Mesenteric fat pad (tissue), 1 donor: Measurements from ENCODE around the gene NAALADL2. TPM values are rescaled to one million over a fixed set of nuclear protein-coding genes. Genes with fewer than 3 reads are reported as not detected.

ENCODE experiments used
- DNase-seq: peaks from one replicate; pipeline ENCODE4 v3.0.0-alpha.2; 2020; ENCODE audit warnings: low spot score
- total RNA-seq: library from RNA; stranded (reverse); fragmentation: NEBNext Ultra II Directional; extraction: Animal tissue kit (Norgen Biotek cat#: 25700); gene quantifications from one replicate; pipeline ENCODE4 v1.2.1, GENCODE V29; 2021
- donor health status: DM: yes; HTN: yes; CAD: no.

The NAALADL2 gene
- total RNA-seq, 1 donor from 2014 or later, result 12.5 TPM

GRCh38 chr3:175297216-175297615 is 438.1 kb downstream of the NAALADL2 start:
- DNase-seq, result no peak

- DNase-seq, result no peak
Measured at GRCh38 chr3:175301741-175302140, 442.6 kb downstream of the NAALADL2 start.

- no peak for DNase-seq
Measured at GRCh38 chr3:175304404-175304803, 445.3 kb downstream of the NAALADL2 start.

- DNase-seq, result no peak
Measured at GRCh38 chr3:175307642-175308041, 448.5 kb downstream of the NAALADL2 start.

DNA sequence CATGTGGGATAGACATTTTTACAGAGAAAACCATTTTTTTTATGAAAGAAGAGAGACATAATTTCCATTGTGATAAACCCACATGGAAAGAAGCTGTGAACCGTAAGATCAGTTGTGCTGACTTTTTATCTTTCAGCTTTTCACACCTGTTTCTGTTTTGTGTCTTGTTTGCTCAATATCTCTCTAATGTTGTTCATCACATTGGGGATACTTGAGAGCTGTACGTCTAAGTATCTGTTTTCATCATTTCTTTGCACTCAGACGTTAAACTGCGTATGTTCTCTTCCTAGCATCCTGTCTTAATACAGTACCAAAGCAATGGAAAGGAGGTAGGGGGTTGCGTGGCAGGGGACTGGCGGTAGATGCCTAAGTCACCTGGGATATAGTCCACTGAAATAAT is 449.0 kb downstream of the NAALADL2 start:
- no peak for DNase-seq

GRCh38 chr3:175310046-175310445 is 450.9 kb downstream of the NAALADL2 start:
- DNase-seq, result no peak

GRCh38 chr3:175311404-175311803 is 452.3 kb downstream of the NAALADL2 start:
- no peak for DNase-seq

GRCh38 chr3:175311946-175312345 is 452.8 kb downstream of the NAALADL2 start:
- DNase-seq, result no peak

GRCh38 chr3:175312791-175313190 is 453.7 kb downstream of the NAALADL2 start:
- no peak for DNase-seq

DNA sequence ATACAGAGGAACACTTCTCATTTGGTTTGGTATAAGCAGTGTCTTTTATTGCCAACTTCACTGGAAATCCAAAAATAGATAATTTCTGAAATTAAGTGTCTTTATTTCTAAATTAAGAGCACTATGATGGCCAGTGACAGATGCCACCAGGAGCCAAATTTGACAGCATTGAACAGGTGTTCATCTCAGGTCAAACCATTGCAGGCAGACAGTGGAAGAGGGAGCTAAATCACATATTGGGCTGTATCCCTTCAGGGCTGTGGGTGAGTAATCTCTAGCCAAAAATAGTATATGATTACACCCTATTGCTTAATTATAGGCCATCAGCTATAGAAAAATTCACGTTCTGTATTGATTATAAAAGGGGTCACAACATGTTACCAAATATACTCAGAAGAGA is 457.7 kb downstream of the NAALADL2 start:
- DNase-seq, result no peak

GRCh38 chr3:175325440-175325839 is 466.3 kb downstream of the NAALADL2 start:
- no peak for DNase-seq

GRCh38 chr3:175326041-175326440 is 466.9 kb downstream of the NAALADL2 start:
- DNase-seq, result no peak

- DNase-seq, result no peak
Measured at GRCh38 chr3:175329373-175329772, 470.2 kb downstream of the NAALADL2 start.

- DNase-seq, result no peak
Measured at GRCh38 chr3:175335229-175335628, 476.1 kb downstream of the NAALADL2 start.

- no peak for DNase-seq
Measured at GRCh38 chr3:175336406-175337133, 477.4 kb downstream of the NAALADL2 start.

DNA sequence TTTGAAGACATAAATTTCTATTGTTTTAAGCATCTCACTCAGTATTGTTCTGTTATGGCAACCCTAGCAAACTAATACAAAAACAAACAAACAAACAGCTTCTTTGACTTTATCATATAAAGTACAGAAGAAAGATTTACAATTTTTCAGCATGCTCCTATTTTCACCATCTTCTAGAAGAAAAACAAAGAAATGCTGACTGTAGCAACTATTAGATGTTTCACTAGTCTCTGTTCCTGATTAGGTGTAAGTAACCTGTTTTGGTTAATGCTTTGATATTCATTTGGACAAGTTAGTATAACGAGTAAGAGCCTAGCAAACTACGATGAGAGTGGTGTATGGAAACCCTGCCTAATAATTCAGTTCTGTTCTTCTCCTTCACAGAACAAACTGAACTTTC is 478.5 kb downstream of the NAALADL2 start:
- DNase-seq, result no peak

DNA sequence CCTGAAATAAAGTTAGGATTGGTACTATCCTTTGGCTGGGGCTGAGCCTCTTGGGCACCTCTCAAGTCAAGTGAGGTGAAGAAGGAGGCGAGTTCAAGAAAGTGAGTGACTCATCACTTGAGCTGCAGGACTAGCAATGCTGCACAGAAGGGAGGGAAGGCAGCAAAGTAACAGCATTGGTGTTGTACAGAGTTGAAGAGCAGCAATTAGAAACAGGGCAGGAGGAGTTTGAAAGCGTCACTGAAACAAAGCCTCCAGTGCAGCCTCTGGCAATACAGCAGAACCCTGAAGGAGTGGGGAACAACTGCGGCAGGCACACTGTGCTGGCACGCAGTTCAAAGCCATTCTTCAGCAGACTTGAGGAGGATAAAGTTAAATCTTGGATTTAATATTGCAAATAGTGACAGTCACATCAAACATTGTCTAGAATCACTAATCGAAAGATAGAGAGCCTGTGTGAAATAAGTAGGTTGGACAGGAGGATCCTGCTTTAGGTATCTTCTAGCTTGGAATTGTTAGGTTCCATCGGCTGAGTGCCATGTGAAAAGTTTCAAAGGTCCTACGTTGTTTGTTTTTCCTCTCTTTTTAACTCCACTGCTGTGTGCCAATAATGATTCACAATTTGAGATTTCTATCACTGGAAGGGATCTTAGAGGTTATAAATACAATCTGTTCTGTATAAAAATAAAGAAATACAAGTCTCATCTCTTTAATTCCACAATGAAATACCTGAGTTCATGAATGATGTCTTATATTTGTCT is 479.8 kb downstream of the NAALADL2 start:
- no peak for DNase-seq

GRCh38 chr3:175340338-175341015 is 481.3 kb downstream of the NAALADL2 start:
- DNase-seq, result no peak

GRCh38 chr3:175342196-175342595 is 483.1 kb downstream of the NAALADL2 start:
- no peak for DNase-seq

DNA sequence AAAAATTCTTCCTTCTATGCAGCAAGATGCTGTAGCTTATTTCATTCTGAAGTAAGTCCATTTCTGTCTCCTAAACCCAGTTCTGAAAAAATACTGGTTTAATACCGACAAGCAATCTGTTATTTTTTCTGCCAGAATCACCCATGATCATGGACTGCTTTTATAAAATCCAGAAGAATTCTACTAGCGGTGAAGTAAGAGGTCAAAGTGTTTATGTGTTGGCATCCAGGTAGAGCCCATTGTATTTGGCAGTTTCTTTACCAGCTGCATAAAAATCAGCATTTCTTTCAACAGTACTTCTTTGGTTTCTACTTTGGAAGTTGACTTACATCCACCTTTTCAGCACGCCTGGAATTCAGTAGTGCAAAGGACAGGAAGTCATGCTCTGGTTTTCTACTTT is 484.8 kb downstream of the NAALADL2 start:
- no peak for DNase-seq

GRCh38 chr3:175346573-175347356 is 487.6 kb downstream of the NAALADL2 start:
- no peak for DNase-seq
